Keratinocyte (primary cell): ENCODE measurements around the gene BAG1. TPM values are rescaled to one million over a fixed set of nuclear protein-coding genes. Genes with fewer than 3 reads are reported as not detected.
A peak's percentile ranks its signal among the peaks of the same experiment; 100 is the strongest.

ENCODE experiments used
- DNase-seq: peaks from one replicate; pipeline ENCODE4 v3.0.0-alpha.2; 2011; ENCODE audit warnings: low read depth, missing footprints, low spot score
- FAIRE-seq: peaks from 2 replicates; lab custom pipeline; 2011; peaks lifted over from hg19 to GRCh38; lab: Jason Lieb, UNC
- H2AFZ ChIP-seq: 2 replicates; pipeline ENCODE4 v1.6.0; 2012; ENCODE audit warnings: low read length, control low read depth, inconsistent platforms; ENCODE audit not compliant: control insufficient read depth
- H3K27ac ChIP-seq: 2 replicates; pipeline ENCODE4 v1.5.1; 2011; ENCODE audit warnings: low read length; ENCODE audit not compliant: control insufficient read depth, insufficient read depth
- H3K27me3 ChIP-seq: 3 replicates; pipeline ENCODE4 v1.6.0; 2011; ENCODE audit warnings: low read length; ENCODE audit not compliant: control insufficient read depth, insufficient read depth; ENCODE audit errors: extremely low read depth
- H3K36me3 ChIP-seq, 2 experiments: 2 replicates in 1 of 2; 3 replicates in 1 of 2; pipeline ENCODE4 v1.5.1; 2011; ENCODE audit warnings: low read length in 2 of 2, mild to moderate bottlenecking in 1 of 2; ENCODE audit not compliant: control insufficient read depth in 2 of 2, insufficient read depth in 2 of 2; ENCODE audit errors: extremely low read depth in 1 of 2
- H3K4me1 ChIP-seq: 3 replicates; pipeline ENCODE4 v1.5.1; 2011; ENCODE audit warnings: low read length; ENCODE audit not compliant: control insufficient read depth, insufficient read depth; ENCODE audit errors: extremely low read depth
- H3K4me2 ChIP-seq: 3 replicates; pipeline ENCODE4 v1.6.0; 2011; ENCODE audit warnings: low read depth, low read length; ENCODE audit not compliant: control insufficient read depth, insufficient read depth; ENCODE audit errors: extremely low read depth
- H3K4me3 ChIP-seq, 3 experiments: fragments of 200-600 bp in 1 of 3; sonication (generic) in 1 of 3; 2 replicates in 2 of 3; 3 replicates in 1 of 3; pipeline ENCODE4 v1.5.1; 2011 to 2016; ENCODE audit warnings: low read length in 3 of 3, mild to moderate bottlenecking in 3 of 3, control low read depth in 2 of 3, inconsistent platforms in 1 of 3, low read depth in 1 of 3, mixed read lengths in 1 of 3, mixed run types in 1 of 3, moderate library complexity in 1 of 3; ENCODE audit not compliant: control insufficient read depth in 2 of 3, insufficient read depth in 2 of 3; ENCODE audit errors: extremely low read depth in 1 of 3
- H3K79me2 ChIP-seq: 2 replicates; pipeline ENCODE4 v1.6.0; 2012; ENCODE audit warnings: low read length; ENCODE audit not compliant: control insufficient read depth, insufficient read depth
- H3K9ac ChIP-seq: 3 replicates; pipeline ENCODE4 v1.6.0; 2011; ENCODE audit warnings: low read length; ENCODE audit not compliant: control insufficient read depth, insufficient read depth; ENCODE audit errors: extremely low read depth
- H3K9me1 ChIP-seq: 3 replicates; pipeline ENCODE4 v1.6.0; 2011; ENCODE audit warnings: low read length; ENCODE audit not compliant: control insufficient read depth, insufficient read depth; ENCODE audit errors: extremely low read depth
- H3K9me3 ChIP-seq: 2 replicates; pipeline ENCODE4 v1.5.1; 2012; ENCODE audit warnings: low read depth, low read length; ENCODE audit not compliant: control insufficient read depth
- H4K20me1 ChIP-seq: 3 replicates; pipeline ENCODE4 v1.6.0; 2011; ENCODE audit warnings: low read length; ENCODE audit not compliant: control insufficient read depth, insufficient read depth; ENCODE audit errors: extremely low read depth
- CTCF ChIP-seq, 3 experiments: IDR thresholded peaks in 1 of 3; conservative IDR thresholded peaks in 1 of 3; optimal IDR thresholded peaks in 1 of 3; 2 replicates in 2 of 3; 3 replicates in 1 of 3; pipeline versions ENCODE3 to v1.5.1; 2011; ENCODE audit warnings: low read length in 3 of 3, mild to moderate bottlenecking in 3 of 3, moderate library complexity in 2 of 3, control low read depth in 1 of 3, inconsistent platforms in 1 of 3; ENCODE audit not compliant: insufficient read depth in 2 of 3; ENCODE audit errors: extremely low read depth in 1 of 3
- EZH2 ChIP-seq: IDR thresholded peaks from one replicate; pipeline ENCODE4 v1.6.1; 2012; ENCODE audit warnings: inconsistent platforms, mild to moderate bottlenecking, low read length, moderate library complexity
- dilution Hi-C: fragments of 300-500 bp; cut with MboI; formaldehyde crosslinking; loops from one replicate; pipeline ENCODE4 v1.7.0; 2020; ENCODE audit warnings: low sequenced_read_pairs; ENCODE audit not compliant: extremely low pct_ligation_motif_present
- polyA plus RNA-seq, 5 experiments: library from polyadenylated mRNA; depleted of rRNA in 3 of 5; stranded (reverse) in 3 of 5; stranded (forward) in 1 of 5; unstranded in 1 of 5; fragments of >200 nt; gene quantifications; 1 replicate in 1 of 5; 2 replicates in 3 of 5; 3 replicates in 1 of 5; pipeline versions ENCODE4 v1.2.1 to v1.2.3, GENCODE V29; 2011 to 2012; ENCODE audit warnings: missing spikeins in 2 of 5, low read depth in 1 of 5, low replicate concordance in 1 of 5

Gene BAG1
- polyA plus RNA-seq, 1 donor (not counting 4 experiments of a cell fraction or from before 2014, with no cell fraction given): 30.1 TPM

- no peak for TF ChIP-seq EZH2
- no peak for TF ChIP-seq CTCF (optimal IDR thresholded peaks at IDR 0.05 in 1 of 3, IDR thresholded peaks at IDR 0.05 in 1 of 3, conservative IDR thresholded peaks at IDR 0.05 in 1 of 3; ENCODE audit: extremely low read depth in 1 of 3, insufficient read depth in 2 of 3, low read length in 3 of 3)
- DNase-seq (no peak), FAIRE-seq (peak; percentile 13)
- Histone ChIP-seq H3K27me3 (no peaks in the 10 kb centered on the region), H4K20me1 (no peaks in the 10 kb centered on the region), H3K27ac (no peak overlapping the region), H3K36me3 (peaks cover 32 to 59% of the 10 kb centered on the region in 2 experiments), H2AFZ (no peak overlapping the region), H3K4me1 (no peaks in the 10 kb centered on the region), H3K9me1 (no peaks in the 10 kb centered on the region), H3K9ac (no peak overlapping the region), H3K9me3 (no peaks in the 10 kb centered on the region), H3K4me3 (no peak overlapping the region), H3K79me2 (peaks cover 6% of the 10 kb centered on the region), H3K4me2 (no peak overlapping the region)
- dilution Hi-C loops: no loop called here
Observed at GRCh38 chr9:33304362-33304761, 39.9 kb upstream of the BAG1 start.

- Histone ChIP-seq H3K27ac (no peak overlapping the region), H3K79me2 (peaks cover 42% of the 10 kb centered on the region)
- FAIRE-seq: no peak
Observed at GRCh38 chr9:33300546-33300945, 36.0 kb upstream of the BAG1 start.

More at GRCh38 chr9:33300546-33300945, 36.0 kb upstream of the BAG1 start:
- H3K27me3 ChIP-seq: no peaks in the 10 kb centered on the region
- H4K20me1 ChIP-seq: no peaks in the 10 kb centered on the region
- no peak overlapping the region for H3K9ac ChIP-seq
- H3K4me1 ChIP-seq: peaks cover 5% of the 10 kb centered on the region
- H2AFZ ChIP-seq: no peak overlapping the region
- no peak for DNase-seq
- H3K9me3 ChIP-seq: no peaks in the 10 kb centered on the region
- peaks cover 27 to 52% of the 10 kb centered on the region in 2 experiments for H3K36me3 ChIP-seq
- H3K4me2 ChIP-seq: no peak overlapping the region
- TF ChIP-seq CTCF (optimal IDR thresholded peaks at IDR 0.05 in 1 of 3, IDR thresholded peaks at IDR 0.05 in 1 of 3, conservative IDR thresholded peaks at IDR 0.05 in 1 of 3; ENCODE audit: extremely low read depth in 1 of 3, insufficient read depth in 2 of 3, low read length in 3 of 3) (no peak), EZH2 (no peak)
- dilution Hi-C loops: no loop called here
- H3K9me1 ChIP-seq: no peaks in the 10 kb centered on the region
- no peak overlapping the region for H3K4me3 ChIP-seq
